Hepatocyte (in vitro differentiated cells): ENCODE results near the gene C1QL4. TPM values are rescaled to one million over a fixed set of nuclear protein-coding genes. Genes with fewer than 3 reads are reported as not detected.
"Not testable (repeated sequence)": the region's sequence is repeated elsewhere in the genome, so short reads cannot be mapped to it uniquely, and the experiment has no call there.

Experiments
- DNase-seq: peaks from one replicate; pipeline ENCODE4 v3.0.0-alpha.2; 2016; ENCODE audit warnings: low spot score
- H2AFZ ChIP-seq: fragments of 200-600 bp; sonication (generic); 2 replicates; pipeline ENCODE4 v1.6.0; 2016; ENCODE audit warnings: antibody characterized with exemption, mild to moderate bottlenecking
- H3K27ac ChIP-seq: fragments of 200-600 bp; sonication (generic); 2 replicates; pipeline ENCODE4 v1.5.1; 2016; ENCODE audit warnings: mild to moderate bottlenecking
- H3K27me3 ChIP-seq: fragments of 200-600 bp; sonication (generic); 2 replicates; pipeline ENCODE4 v1.6.1; 2016
- H3K36me3 ChIP-seq: fragments of 200-600 bp; sonication (generic); replicated peaks from 2 replicates; pipeline ENCODE4 v1.5.1; 2016; ENCODE audit warnings: low read depth; ENCODE audit not compliant: insufficient read depth
- H3K4me1 ChIP-seq: fragments of 200-600 bp; sonication (generic); 2 replicates; pipeline ENCODE4 v1.5.1; 2016; ENCODE audit warnings: mild to moderate bottlenecking, moderate library complexity; ENCODE audit not compliant: insufficient read depth
- H3K4me2 ChIP-seq: fragments of 200-600 bp; sonication (generic); 2 replicates; pipeline ENCODE4 v1.6.0; 2016
- H3K4me3 ChIP-seq: fragments of 200-600 bp; sonication (generic); 2 replicates; pipeline ENCODE4 v1.5.1; 2016; ENCODE audit warnings: mild to moderate bottlenecking
- H3K79me2 ChIP-seq: fragments of 200-600 bp; sonication (generic); 2 replicates; pipeline ENCODE4 v1.6.0; 2017; ENCODE audit warnings: mild to moderate bottlenecking
- H3K9me2 ChIP-seq: fragments of 200-600 bp; sonication (generic); replicated peaks from 2 replicates; pipeline ENCODE4 v1.6.0; 2017; ENCODE audit warnings: mild to moderate bottlenecking; ENCODE audit not compliant: insufficient read depth
- H3K9me3 ChIP-seq: fragments of 200-600 bp; sonication (generic); 2 replicates; pipeline ENCODE4 v1.5.1; 2016; ENCODE audit warnings: low read depth, mild to moderate bottlenecking
- H4K20me1 ChIP-seq: fragments of 200-600 bp; sonication (generic); 2 replicates; pipeline ENCODE4 v1.6.0; 2016; ENCODE audit warnings: mild to moderate bottlenecking; ENCODE audit not compliant: insufficient read depth, poor library complexity, severe bottlenecking
- CTCF ChIP-seq: fragments of 200-600 bp; sonication (generic); IDR thresholded peaks from 2 replicates; pipeline ENCODE4 v1.5.1; 2016; ENCODE audit warnings: antibody characterized with exemption, mild to moderate bottlenecking; ENCODE audit not compliant: poor library complexity
- EZH2 ChIP-seq: fragments of 200-600 bp; sonication (generic); IDR thresholded peaks from 2 replicates; pipeline ENCODE4 v1.6.1; 2016; ENCODE audit warnings: antibody characterized with exemption, mild to moderate bottlenecking, borderline replicate concordance
- EZH2phosphoT487 ChIP-seq: fragments of 200-600 bp; sonication (generic); IDR thresholded peaks from one replicate; pipeline ENCODE4 v1.6.1; 2018; ENCODE audit warnings: antibody characterized with exemption, mild to moderate bottlenecking, low read depth, moderate library complexity; ENCODE audit not compliant: unreplicated experiment, severe bottlenecking
- WGBS: methylation state at CpG from one replicate; pipeline ENCODE4 v1.1.6; 2016; ENCODE audit warnings: low lambda C conversion rate; ENCODE audit errors: missing lambda C conversion rate; 5-methylcytosine and 5-hydroxymethylcytosine counted together
- polyA plus RNA-seq: library from polyadenylated mRNA; unstranded; fragments of >200 nt; fragmentation: Nextera tagmentation; extraction: Ambion mirVana; gene quantifications from 2 replicates; pipeline ENCODE4 v1.2.1, GENCODE V29; 2016
- total RNA-seq: library from RNA; depleted of rRNA; stranded (reverse); fragments of >200 nt; gene quantifications from 2 replicates; pipeline ENCODE4 v1.2.3, GENCODE V29; 2014

C1QL4 gene
- total and polyA plus RNA-seq, 2 experiments from 2014 or later = not detected

- TF ChIP-seq CTCF (no peak), EZH2 (no peak)
- Histone ChIP-seq H3K79me2 (peaks cover 7% of the 10 kb centered on the region), H3K9me3 (no peaks in the 10 kb centered on the region), H3K9me2 (no peaks in the 10 kb centered on the region), H3K4me2 (peak overlapping the region; percentile 74), H3K27ac (no peak overlapping the region), H3K4me3 (peak overlapping the region; percentile 10), H3K4me1 (peaks cover 5% of the 10 kb centered on the region), H2AFZ (peak overlapping the region; percentile 14), H4K20me1 (no peaks in the 10 kb centered on the region), H3K36me3 (no peaks in the 10 kb centered on the region), H3K27me3 (no peaks in the 10 kb centered on the region)
- WGBS = 10% methylated on average over 19 of the region's 19 CpGs
- peak; percentile 5 for DNase-seq
Observed at GRCh38 chr12:49323524-49324097, 13.4 kb downstream of the C1QL4 start.

GRCh38 chr12:49322708-49323523, 14.1 kb downstream of the C1QL4 start, which contains the start of gene TROAP:
TSS of gene TROAP (plus strand) at chr12:49323255. CDS start at chr12:49323609, 354 bp downstream.
- Histone ChIP-seq H3K4me2 (peak within 1 kb of the TSS; percentile 80), H3K9me3 (no peaks in the 10 kb centered on the region), H3K36me3 (no peaks in the 10 kb centered on the region), H3K27ac (peak within 1 kb of the TSS; percentile 4), H3K4me1 (peaks cover 5% of the 10 kb centered on the region), H3K79me2 (peaks cover 7% of the 10 kb centered on the region), H3K27me3 (no peaks in the 10 kb centered on the region), H3K4me3 (peak within 1 kb of the TSS; percentile 34), H2AFZ (peak within 1 kb of the TSS; percentile 77), H4K20me1 (no peaks in the 10 kb centered on the region), H3K9me2 (no peaks in the 10 kb centered on the region)
- no peak for TF ChIP-seq EZH2
- TF ChIP-seq CTCF = no peak
- no peak for TF ChIP-seq EZH2phosphoT487
- 1% methylated on average over 64 of the region's 65 CpGs for WGBS
- DNase-seq = peak; percentile 99

GRCh38 chr12:49322367-49322707, 14.7 kb downstream of the C1QL4 start:
- Histone ChIP-seq H3K27ac (peak overlapping the region; percentile 4), H3K79me2 (peaks cover 7% of the 10 kb centered on the region), H3K36me3 (no peaks in the 10 kb centered on the region), H3K9me2 (no peaks in the 10 kb centered on the region), H3K9me3 (no peaks in the 10 kb centered on the region), H4K20me1 (no peaks in the 10 kb centered on the region), H3K4me3 (peak overlapping the region; percentile 34), H3K4me2 (peak overlapping the region; percentile 80), H3K4me1 (peaks cover 5% of the 10 kb centered on the region), H3K27me3 (no peaks in the 10 kb centered on the region), H2AFZ (peak overlapping the region; percentile 77)
- TF ChIP-seq EZH2phosphoT487 (no peak), EZH2 (no peak)
- peak; percentile 8 for DNase-seq
- WGBS = 35% methylated on average over 10 of the region's 12 CpGs

GRCh38 chr12:49320411-49321103, 16.4 kb downstream of the C1QL4 start:
- not testable (repeated sequence) for H3K4me3 ChIP-seq, H4K20me1 ChIP-seq, H2AFZ ChIP-seq, H3K27me3 ChIP-seq, H3K4me1 ChIP-seq, H3K36me3 ChIP-seq, H3K9me3 ChIP-seq, H3K9me2 ChIP-seq, H3K27ac ChIP-seq, H3K79me2 ChIP-seq, DNase-seq, H3K4me2 ChIP-seq
- WGBS = 90% methylated on average over 9 of the region's 9 CpGs

- not testable (repeated sequence) for H3K27me3 ChIP-seq, H4K20me1 ChIP-seq, H3K79me2 ChIP-seq, H3K9me2 ChIP-seq, H3K4me3 ChIP-seq, H3K36me3 ChIP-seq, H3K4me1 ChIP-seq, H3K27ac ChIP-seq, H3K4me2 ChIP-seq, H3K9me3 ChIP-seq, H2AFZ ChIP-seq, DNase-seq
- WGBS = 91% methylated on average over 10 of the region's 10 CpGs
Observed at GRCh38 chr12:49317118-49317517, 19.9 kb downstream of the C1QL4 start.
